HG02943 (cell line): Measurements from ENCODE around the gene DIAPH2.
A peak's percentile ranks its signal among the peaks of the same experiment; 100 is the strongest.

ENCODE experiments used
- ATAC-seq: cut with Tn5 transposase; IDR thresholded peaks from one replicate; pipeline ENCODE4 v1.9.1; 2021; ENCODE audit warnings: mild to moderate bottlenecking, low read depth, moderate library complexity; ENCODE audit not compliant: unreplicated experiment

DIAPH2 gene

DNA sequence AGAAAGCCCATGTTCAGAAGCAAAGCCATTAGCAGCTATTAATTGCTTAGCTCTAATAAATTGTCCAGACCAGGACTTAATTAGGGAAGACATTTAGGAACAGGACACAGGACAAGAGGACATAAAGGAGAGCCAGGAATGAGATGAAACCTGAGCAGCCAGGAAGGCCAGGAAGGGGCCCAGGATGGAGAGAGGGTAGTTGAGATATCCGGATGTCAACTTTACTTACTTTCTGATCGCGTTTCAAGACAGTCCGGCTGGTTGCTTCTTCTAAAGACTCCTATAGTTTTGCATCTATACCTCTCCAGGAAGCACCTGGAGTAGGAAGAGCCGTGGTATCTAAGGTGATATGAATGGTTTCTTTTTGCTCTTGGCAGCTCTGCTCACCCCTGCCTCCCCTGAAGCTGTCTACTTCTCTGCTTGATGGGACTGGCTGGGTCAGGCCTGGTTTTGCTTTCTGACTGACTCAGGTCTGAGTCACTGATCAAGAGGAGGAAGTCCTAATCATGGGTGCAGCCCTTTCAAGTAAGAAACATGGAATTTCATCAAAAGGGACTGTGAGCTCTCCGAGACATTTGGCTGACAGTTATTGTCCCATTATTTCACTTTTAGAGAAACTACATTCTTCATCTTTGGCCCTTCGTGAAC is 932.4 kb downstream of the DIAPH2 start:
- peak; percentile 86 for ATAC-seq

- ATAC-seq = no peak
Observed at GRCh38 chrX:97619499-97619898, 934.9 kb downstream of the DIAPH2 start.

DNA sequence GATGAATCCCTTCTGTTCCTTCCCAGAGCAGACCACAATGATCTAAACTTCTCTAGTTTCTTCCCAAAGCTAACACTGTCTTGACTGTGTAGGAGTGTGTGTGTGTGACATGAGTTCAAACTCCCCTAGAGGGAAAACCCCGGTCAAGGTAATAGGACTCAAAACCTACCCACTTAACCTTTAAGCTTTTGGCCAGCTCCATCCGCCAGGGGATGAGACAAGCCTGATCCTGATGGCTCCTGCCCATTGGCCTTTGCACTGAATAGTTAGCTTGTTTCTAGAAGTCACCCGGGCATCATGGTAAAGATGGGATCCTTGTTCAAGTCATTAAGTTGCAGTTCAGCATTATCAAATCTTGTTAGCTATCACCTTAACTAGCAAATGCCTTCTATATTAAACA is 937.5 kb downstream of the DIAPH2 start:
- no peak for ATAC-seq

GRCh38 chrX:97628326-97628725 is 943.7 kb downstream of the DIAPH2 start:
- no peak for ATAC-seq

- ATAC-seq = no peak
Observed at GRCh38 chrX:97628807-97629596, 944.4 kb downstream of the DIAPH2 start.

DNA sequence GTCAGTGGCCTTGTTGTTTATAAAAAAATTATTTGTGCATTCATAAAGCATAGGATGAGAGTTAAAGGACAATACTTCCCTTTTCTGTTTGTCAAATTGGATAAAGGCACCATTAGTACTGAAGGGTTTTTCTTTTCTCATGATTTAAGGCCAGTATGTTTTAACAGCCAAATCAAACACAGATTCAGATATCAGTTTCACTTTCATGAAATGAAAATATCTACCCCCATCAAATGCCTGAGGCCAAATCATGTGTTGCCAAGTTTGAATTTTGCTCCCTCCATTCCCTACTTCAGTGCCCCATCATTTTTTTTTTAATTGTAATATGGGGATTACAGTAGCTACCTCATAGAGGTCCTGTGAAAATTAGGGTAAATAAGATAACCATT is 944.9 kb downstream of the DIAPH2 start:
- ATAC-seq = no peak

DNA sequence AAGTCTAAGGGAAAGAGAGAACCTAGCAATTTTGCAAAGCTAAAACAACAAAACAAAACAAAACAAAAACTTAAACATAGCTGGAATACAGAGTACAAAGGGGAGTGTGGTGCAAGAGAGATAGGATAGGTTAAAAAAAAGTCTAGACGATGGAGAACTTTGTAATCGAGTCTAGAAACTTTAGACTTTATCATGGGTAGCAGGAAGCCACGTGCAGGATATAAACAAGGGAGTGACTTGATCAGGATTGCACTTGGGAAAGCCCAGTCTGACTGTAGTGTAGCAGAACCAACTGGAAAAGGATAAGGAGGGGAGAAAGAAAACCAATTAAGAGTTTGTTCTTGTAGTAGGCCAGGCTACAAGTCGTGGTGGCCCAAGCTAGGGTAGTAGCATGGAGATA is 949.2 kb downstream of the DIAPH2 start:
- no peak for ATAC-seq

GRCh38 chrX:97636473-97637140 is 952.0 kb downstream of the DIAPH2 start:
- ATAC-seq = no peak

DNA sequence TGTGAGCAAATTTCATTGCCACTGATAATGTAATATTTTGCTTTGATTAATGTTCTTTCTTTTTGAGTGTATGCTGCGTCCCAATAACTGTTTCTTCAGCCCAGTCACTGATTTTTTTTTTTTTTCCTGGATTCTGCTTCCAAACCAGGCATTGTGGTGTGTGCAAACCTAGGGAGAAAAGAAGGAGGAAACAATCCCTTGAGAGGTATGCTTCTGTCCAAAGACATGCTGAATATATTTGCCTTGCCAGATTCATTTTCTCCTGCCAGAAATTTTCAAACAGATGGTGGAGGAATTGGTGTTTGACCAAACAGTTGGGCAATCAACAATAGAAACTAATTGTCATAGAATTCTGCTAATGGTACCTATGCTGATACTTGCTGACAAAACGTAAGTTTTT is 952.6 kb downstream of the DIAPH2 start:
- no peak for ATAC-seq

- ATAC-seq = no peak
Observed at GRCh38 chrX:97638621-97639020, 954.0 kb downstream of the DIAPH2 start.

GRCh38 chrX:97639526-97639925 is 954.9 kb downstream of the DIAPH2 start:
- ATAC-seq = no peak
